ENCODE measurements around the gene GAS7. TPM values are rescaled to one million over a fixed set of nuclear protein-coding genes. Genes with fewer than 3 reads are reported as not detected.

Gene GAS7
- total and polyA plus RNA-seq, 10 of the 15 experiments (the other 5 are each of a cell fraction or from before 2014, with no cell fraction given): 2.3 to 53.4 (median 24.0) TPM

DNA sequence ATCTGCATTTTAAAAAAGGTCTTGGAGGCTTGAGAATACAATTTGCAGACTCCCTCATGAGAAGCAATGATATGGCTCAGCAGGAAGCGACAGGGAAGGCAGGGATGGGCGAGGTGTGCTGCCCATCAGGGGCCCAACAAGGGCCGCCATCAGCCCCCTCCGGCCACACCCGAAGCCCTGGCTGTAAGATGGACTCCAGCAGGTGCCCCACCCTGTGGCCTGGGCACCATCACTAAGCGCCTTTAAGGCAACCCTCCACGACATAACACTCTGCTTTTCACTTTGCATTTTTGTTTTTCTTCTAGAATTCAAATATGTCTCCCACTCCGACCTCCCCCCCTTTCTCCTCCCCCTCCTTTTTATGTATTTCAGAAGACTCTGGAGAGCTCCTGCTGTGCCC, 241.2 kb downstream of the GAS7 start:
- Histone ChIP-seq H4K20me1 (ENCODE audit: control insufficient read depth, insufficient read depth) (no peaks in the 10 kb centered on the region; the same call in 1 of the 2 replicates), H3K36me3 (ENCODE audit: control insufficient read depth in 2 of 2, insufficient read depth in 2 of 2, low read length in 1 of 2) (no peaks in the 10 kb centered on the region), H3K79me2 (ENCODE audit: control insufficient read depth, insufficient read depth, low read length) (no peaks in the 10 kb centered on the region), H3K4me2 (ENCODE audit: control insufficient read depth, insufficient read depth) (no peak overlapping the region), H3K9ac (ENCODE audit: control insufficient read depth, insufficient read depth, low read length) (no peak overlapping the region), H2AFZ (ENCODE audit: control insufficient read depth, low read depth, low read length) (no peak overlapping the region), H3K27ac (ENCODE audit: control insufficient read depth, insufficient read depth) (no peak overlapping the region), H3K4me3 (no peak overlapping the region), H3K9me3 (replicated peaks; ENCODE audit: control insufficient read depth, insufficient read depth, low read length) (no peaks in the 10 kb centered on the region), H3K4me1 (ENCODE audit: control insufficient read depth, insufficient read depth, low read length) (no peaks in the 10 kb centered on the region), H3K27me3 (replicated peaks in 1 of 2; ENCODE audit: control insufficient read depth in 2 of 2, insufficient read depth in 2 of 2, low read length in 1 of 2) (no peaks in the 10 kb centered on the region)
- DNase-seq (ENCODE audit: low read depth, low spot score) (no peak), ATAC-seq (no peak), FAIRE-seq (no peak)
- no TSS peak for BruUV-seq (replicated peaks)
- intact Hi-C loops (cut with micrococcal nuclease; ENCODE audit: unreplicated experiment) (no loop called here), in situ Hi-C loops (cut with MboI) (no loop called here)
- TF ChIP-seq SIN3A (IDR thresholded peaks at IDR 0.05; ENCODE audit: low read depth, low read length) (no peak), CHD2 (IDR thresholded peaks at IDR 0.05; ENCODE audit: borderline replicate concordance, low read depth, low read length) (no peak), BCL3 (IDR thresholded peaks at IDR 0.05; ENCODE audit: borderline replicate concordance, insufficient read depth, low read depth, low read length, poor library complexity, severe bottlenecking) (no peak), BRCA1 (IDR thresholded peaks at IDR 0.05; ENCODE audit: low read depth, low read length) (no peak), PAX8 (IDR thresholded peaks at IDR 0.05) (no peak), CBX5 (IDR thresholded peaks at IDR 0.05; ENCODE audit: low read depth) (no peak), POLR2AphosphoS2 (IDR thresholded peaks at IDR 0.05; ENCODE audit: low read depth, low read length) (no peak), HDAC2 (IDR thresholded peaks at IDR 0.05) (no peak), FOXK2 (IDR thresholded peaks at IDR 0.05) (no peak), RCOR1 (conservative IDR thresholded peaks at IDR 0.05; ENCODE audit: low read depth, low read length) (no peak), EED (IDR thresholded peaks at IDR 0.05; ENCODE audit: low read depth) (no peak), SREBF1 (IDR thresholded peaks at IDR 0.05; ENCODE audit: low read length) (no peak), RUNX3 (IDR thresholded peaks at IDR 0.05; ENCODE audit: low read length) (no peak), SIX5 (IDR thresholded peaks at IDR 0.05; ENCODE audit: low read depth, low read length, severe bottlenecking) (no peak), MEF2B (IDR thresholded peaks at IDR 0.05; ENCODE audit: partially characterized antibody, poor library complexity, severe bottlenecking) (no peak)
- TF ChIP-seq, protein P1, sequence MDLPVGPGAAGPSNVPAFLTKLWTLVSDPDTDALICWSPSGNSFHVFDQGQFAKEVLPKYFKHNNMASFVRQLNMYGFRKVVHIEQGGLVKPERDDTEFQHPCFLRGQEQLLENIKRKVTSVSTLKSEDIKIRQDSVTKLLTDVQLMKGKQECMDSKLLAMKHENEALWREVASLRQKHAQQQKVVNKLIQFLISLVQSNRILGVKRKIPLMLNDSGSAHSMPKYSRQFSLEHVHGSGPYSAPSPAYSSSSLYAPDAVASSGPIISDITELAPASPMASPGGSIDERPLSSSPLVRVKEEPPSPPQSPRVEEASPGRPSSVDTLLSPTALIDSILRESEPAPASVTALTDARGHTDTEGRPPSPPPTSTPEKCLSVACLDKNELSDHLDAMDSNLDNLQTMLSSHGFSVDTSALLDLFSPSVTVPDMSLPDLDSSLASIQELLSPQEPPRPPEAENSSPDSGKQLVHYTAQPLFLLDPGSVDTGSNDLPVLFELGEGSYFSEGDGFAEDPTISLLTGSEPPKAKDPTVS (IDR thresholded peaks at IDR 0.05; ENCODE audit: low read depth, low read length): no peak
- TF ChIP-seq, protein P2, sequence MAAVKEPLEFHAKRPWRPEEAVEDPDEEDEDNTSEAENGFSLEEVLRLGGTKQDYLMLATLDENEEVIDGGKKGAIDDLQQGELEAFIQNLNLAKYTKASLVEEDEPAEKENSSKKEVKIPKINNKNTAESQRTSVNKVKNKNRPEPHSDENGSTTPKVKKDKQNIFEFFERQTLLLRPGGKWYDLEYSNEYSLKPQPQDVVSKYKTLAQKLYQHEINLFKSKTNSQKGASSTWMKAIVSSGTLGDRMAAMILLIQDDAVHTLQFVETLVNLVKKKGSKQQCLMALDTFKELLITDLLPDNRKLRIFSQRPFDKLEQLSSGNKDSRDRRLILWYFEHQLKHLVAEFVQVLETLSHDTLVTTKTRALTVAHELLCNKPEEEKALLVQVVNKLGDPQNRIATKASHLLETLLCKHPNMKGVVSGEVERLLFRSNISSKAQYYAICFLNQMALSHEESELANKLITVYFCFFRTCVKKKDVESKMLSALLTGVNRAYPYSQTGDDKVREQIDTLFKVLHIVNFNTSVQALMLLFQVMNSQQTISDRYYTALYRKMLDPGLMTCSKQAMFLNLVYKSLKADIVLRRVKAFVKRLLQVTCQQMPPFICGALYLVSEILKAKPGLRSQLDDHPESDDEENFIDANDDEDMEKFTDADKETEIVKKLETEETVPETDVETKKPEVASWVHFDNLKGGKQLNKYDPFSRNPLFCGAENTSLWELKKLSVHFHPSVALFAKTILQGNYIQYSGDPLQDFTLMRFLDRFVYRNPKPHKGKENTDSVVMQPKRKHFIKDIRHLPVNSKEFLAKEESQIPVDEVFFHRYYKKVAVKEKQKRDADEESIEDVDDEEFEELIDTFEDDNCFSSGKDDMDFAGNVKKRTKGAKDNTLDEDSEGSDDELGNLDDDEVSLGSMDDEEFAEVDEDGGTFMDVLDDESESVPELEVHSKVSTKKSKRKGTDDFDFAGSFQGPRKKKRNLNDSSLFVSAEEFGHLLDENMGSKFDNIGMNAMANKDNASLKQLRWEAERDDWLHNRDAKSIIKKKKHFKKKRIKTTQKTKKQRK (IDR thresholded peaks at IDR 0.05; ENCODE audit: low read depth, low read length): no peak
- TF ChIP-seq, protein P3, sequence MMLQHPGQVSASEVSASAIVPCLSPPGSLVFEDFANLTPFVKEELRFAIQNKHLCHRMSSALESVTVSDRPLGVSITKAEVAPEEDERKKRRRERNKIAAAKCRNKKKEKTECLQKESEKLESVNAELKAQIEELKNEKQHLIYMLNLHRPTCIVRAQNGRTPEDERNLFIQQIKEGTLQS (IDR thresholded peaks at IDR 0.05; ENCODE audit: borderline replicate concordance, extremely low read depth, low read depth, low read length): no peak
- 45% methylated on average over 8 of the region's 8 CpGs for WGBS (ENCODE audit: insufficient coverage, insufficient replicate concordance, low lambda C conversion rate, missing lambda C conversion rate)
- ChIA-PET RAD21 (ENCODE audit: unreplicated experiment) (no interaction called here), CTCF (interaction anchor here (3.2 kb wide), 1 partner anchor 32 kb away, joined by 11 read pairs; no protein-coding TSS in a partner anchor), SMC1A (ENCODE audit: uncharacterized antibody, unreplicated experiment) (no interaction called here), POLR2A (no interaction called here)
